AG04450 (cell line): ENCODE data around the gene DIPK1A. TPM values are rescaled to one million over a fixed set of nuclear protein-coding genes. Genes with fewer than 3 reads are reported as not detected.

Source experiments
- CTCF ChIA-PET: fragments of 300-600, 350-600 bp; formaldehyde crosslinking; extraction: SDS; loops from one replicate; lab custom pipeline; 2022; ENCODE audit warnings: antibody characterized with exemption, inconsistent platforms; lab: Charles Lee
- POLR2A ChIA-PET: fragments of 350-600 bp; formaldehyde crosslinking; extraction: SDS; loops from one replicate; lab custom pipeline; 2021; ENCODE audit warnings: antibody characterized with exemption, inconsistent platforms; lab: Yijun Ruan, JAX
- DNase-seq: peaks from one replicate; pipeline ENCODE4 v3.0.0-alpha.2; 2011; ENCODE audit warnings: low read depth, low spot score
- H3K27ac ChIP-seq: one replicate; pipeline ENCODE4 v1.5.1; 2012; ENCODE audit warnings: low read depth, low read length, control low read depth
- H3K27me3 ChIP-seq: one replicate; pipeline ENCODE4 v1.6.0; 2012; ENCODE audit warnings: low read length; ENCODE audit not compliant: control insufficient read depth, insufficient read depth
- H3K4me3 ChIP-seq: 2 replicates; pipeline ENCODE4 v1.5.1; 2011; ENCODE audit warnings: mild to moderate bottlenecking, low read depth, low read length, control low read depth
- H3K9me3 ChIP-seq: 2 replicates; pipeline ENCODE4 v1.5.1; 2012; ENCODE audit warnings: low read length; ENCODE audit not compliant: control insufficient read depth, insufficient read depth
- polyA plus RNA-seq: library from polyadenylated mRNA; depleted of rRNA; stranded (reverse); fragments of >200 nt; gene quantifications from 2 replicates; pipeline ENCODE4 v1.2.3, GENCODE V29; 2011
- TF ChIP-seq, protein P1 (sequence below): IDR thresholded peaks from 2 replicates; pipeline ENCODE4 v1.5.1; 2011; ENCODE audit warnings: low read depth, low read length, control low read depth, inconsistent platforms

The DIPK1A gene
- polyA plus RNA-seq, 1 experiment: 50.8 TPM

DNA sequence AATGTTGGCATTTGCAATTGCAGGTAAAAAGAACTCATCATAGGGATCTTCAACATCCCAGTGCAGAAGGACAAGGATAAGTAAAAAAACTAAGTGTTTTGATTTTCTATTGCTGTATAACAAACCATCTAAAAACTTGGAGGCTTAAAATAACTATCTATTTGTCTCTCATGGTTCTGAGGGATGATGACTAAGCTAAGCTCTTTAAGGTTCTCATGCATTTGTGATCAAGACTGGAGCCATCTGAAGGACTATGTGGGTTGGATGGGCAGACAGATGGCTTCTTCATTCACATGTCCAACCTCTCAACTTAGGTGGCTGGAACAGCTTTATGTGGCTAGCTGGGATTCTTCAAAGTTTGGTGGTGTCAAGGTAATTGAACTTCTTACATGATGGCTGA lies 78.0 kb downstream of the DIPK1A start:
- ChIA-PET POLR2A (no interaction called here), CTCF (interaction anchor here (2.9 to 5.7 kb wide), 2 partner anchors 24 to 111 kb away, joined by 11 to 25 read pairs; no protein-coding TSS in a partner anchor)
- DNase-seq: no peak
- Histone ChIP-seq H3K4me3 (no peak overlapping the region), H3K27me3 (no peaks in the 10 kb centered on the region), H3K27ac (no peak overlapping the region), H3K9me3 (no peaks in the 10 kb centered on the region)
- TF ChIP-seq, protein P1, sequence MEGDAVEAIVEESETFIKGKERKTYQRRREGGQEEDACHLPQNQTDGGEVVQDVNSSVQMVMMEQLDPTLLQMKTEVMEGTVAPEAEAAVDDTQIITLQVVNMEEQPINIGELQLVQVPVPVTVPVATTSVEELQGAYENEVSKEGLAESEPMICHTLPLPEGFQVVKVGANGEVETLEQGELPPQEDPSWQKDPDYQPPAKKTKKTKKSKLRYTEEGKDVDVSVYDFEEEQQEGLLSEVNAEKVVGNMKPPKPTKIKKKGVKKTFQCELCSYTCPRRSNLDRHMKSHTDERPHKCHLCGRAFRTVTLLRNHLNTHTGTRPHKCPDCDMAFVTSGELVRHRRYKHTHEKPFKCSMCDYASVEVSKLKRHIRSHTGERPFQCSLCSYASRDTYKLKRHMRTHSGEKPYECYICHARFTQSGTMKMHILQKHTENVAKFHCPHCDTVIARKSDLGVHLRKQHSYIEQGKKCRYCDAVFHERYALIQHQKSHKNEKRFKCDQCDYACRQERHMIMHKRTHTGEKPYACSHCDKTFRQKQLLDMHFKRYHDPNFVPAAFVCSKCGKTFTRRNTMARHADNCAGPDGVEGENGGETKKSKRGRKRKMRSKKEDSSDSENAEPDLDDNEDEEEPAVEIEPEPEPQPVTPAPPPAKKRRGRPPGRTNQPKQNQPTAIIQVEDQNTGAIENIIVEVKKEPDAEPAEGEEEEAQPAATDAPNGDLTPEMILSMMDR: no peak

DNA sequence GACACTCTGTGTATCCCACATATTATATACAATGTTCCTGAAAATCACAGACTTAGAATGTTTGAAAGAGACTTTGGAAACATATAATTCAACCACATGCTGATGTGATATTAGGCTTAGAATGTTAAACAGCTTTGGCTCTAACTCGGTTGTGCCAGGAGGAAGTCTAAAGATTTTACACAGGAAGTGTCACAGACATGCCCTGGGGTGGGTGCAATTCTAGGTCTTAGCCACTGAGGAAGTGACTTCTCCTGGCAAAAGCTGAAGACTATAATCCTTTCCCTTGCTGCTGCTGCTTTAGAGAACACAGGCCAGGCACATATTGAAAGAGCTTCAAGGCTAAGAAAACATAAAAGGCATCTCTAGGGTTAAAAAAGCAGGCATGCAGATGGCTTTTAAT lies 78.4 kb downstream of the DIPK1A start:
- TF ChIP-seq, protein P1: no peak
- H3K4me3 ChIP-seq: no peak overlapping the region
- no peak for DNase-seq
- ChIA-PET POLR2A (no interaction called here), CTCF (interaction anchor here (2.0 to 5.7 kb wide), 2 partner anchors 24 to 111 kb away, joined by 8 to 25 read pairs; no protein-coding TSS in a partner anchor)
- no peaks in the 10 kb centered on the region for H3K9me3 ChIP-seq
- H3K27me3 ChIP-seq: no peaks in the 10 kb centered on the region
- no peak overlapping the region for H3K27ac ChIP-seq

DNA sequence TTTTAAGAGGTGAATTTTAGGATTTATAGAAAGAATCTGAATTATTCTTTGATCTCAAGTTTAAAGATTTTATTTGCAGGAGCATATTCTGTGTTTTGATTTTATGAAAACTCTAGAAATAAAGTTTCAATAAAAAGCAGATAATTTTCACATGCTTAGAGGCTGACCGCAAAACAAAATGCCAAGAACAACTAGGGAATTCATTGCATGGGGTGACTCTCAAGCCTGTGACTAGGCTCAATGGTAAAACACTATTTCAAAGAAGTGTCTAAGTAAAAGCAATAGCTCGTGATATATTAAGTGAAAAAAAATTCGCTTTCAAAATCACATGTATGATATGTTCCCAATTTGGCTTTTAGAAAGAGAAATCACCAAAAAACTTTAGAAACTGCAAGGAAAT lies 79.9 kb downstream of the DIPK1A start:
- Histone ChIP-seq H3K9me3 (no peaks in the 10 kb centered on the region), H3K27ac (no peak overlapping the region), H3K4me3 (no peak overlapping the region), H3K27me3 (no peaks in the 10 kb centered on the region)
- TF ChIP-seq, protein P1: no peak
- ChIA-PET CTCF (interaction anchor here (2.0 to 5.7 kb wide), 2 partner anchors 22 to 113 kb away, joined by 8 to 25 read pairs; no protein-coding TSS in a partner anchor), POLR2A (no interaction called here)
- no peak for DNase-seq

- ChIA-PET POLR2A (no interaction called here), CTCF (interaction anchor here (0.6 to 4.2 kb wide), 3 partner anchors 20 to 115 kb away, joined by 3 to 37 read pairs (median 7); no protein-coding TSS in a partner anchor)
- no peak overlapping the region for H3K27ac ChIP-seq
- no peak for DNase-seq
- TF ChIP-seq, protein P1: no peak
- no peaks in the 10 kb centered on the region for H3K27me3 ChIP-seq
- H3K9me3 ChIP-seq: no peaks in the 10 kb centered on the region
- H3K4me3 ChIP-seq: no peak overlapping the region
Observed at GRCh38 chr1:92879316-92879968, 81.8 kb downstream of the DIPK1A start.

DNA sequence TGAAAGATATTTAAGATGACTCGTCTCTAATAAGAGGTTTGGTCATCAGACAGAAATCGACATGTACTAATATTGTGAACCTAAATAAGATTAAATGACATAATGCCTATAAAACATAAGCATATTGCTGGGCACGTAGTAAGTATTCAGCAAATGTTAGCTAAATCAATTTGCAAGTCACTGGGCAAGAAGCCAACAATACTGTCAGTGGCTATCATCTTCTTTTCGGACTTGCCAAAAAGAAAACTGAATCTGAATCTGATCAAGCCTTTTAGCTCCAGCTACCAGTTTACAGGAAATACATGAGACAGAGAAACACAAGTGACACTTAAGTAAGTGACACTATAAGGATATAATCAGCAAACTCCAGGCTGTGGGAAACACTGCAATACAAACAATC lies 83.5 kb downstream of the DIPK1A start:
- Histone ChIP-seq H3K9me3 (peaks cover under 1% of the 10 kb centered on the region; the same call in 1 of the 2 replicates), H3K27ac (no peak overlapping the region), H3K4me3 (no peak overlapping the region), H3K27me3 (no peaks in the 10 kb centered on the region)
- CTCF ChIA-PET: interaction anchor here (1.0 to 4.3 kb wide), 6 partner anchors 14 to 116 kb away, joined by 3 to 37 read pairs (median 5); partner anchors contain the start of genes DIPK1A and RPL5
- TF ChIP-seq, protein P1: no peak
- DNase-seq: no peak
- POLR2A ChIA-PET: no interaction called here
